HG02798 (cell line): ENCODE data around the gene PAK3.

Source experiments
- ATAC-seq: cut with Tn5 transposase; IDR thresholded peaks from one replicate; pipeline ENCODE4 v1.9.1; 2021; ENCODE audit warnings: mild to moderate bottlenecking; ENCODE audit not compliant: unreplicated experiment, poor library complexity

PAK3 gene

DNA sequence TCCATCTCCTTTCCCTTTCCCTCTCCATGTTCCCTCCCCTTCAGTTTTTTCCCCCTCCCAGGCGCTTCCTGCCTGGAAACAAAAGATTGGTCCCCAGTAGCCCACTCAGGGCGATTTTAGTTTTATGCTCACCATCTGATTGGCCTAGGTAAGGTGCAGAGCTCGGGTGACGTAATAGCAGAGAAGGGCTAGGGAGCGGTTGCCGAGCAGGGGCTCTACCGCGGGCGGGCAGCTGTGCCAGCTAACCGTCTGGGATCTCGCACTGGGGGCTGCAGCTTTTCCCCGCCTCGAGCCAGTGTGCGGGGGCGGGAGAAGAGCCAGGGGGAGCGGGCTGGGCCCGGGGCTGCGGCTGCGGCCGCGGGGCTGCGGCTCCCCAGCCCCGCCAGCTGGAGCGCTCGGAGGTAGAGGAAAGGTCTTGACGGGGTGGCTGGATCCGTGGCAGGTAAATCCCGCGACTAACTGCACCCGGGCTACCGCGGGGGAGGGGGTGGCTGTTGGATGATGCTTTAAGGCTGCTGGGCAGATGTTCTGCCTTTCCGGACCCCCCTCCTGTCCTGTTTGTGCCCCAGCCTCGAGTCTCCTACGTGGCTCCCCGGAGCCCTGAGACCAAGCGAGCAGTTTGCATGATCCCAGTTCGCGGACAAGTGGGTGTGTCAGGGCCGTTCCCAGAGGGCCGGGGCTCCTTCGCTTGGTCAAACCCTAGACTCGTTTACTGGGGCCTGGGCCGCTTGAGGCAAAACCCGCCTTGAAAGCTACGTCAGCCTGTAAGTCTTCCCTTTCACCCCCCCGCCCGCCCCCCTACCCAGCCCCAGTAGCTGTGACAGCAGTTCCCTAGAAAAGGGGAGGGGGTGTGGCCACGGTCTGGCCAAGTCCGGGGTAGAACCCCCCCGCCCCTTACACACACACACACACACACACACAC lies at the start of gene PAK3:
TSS of gene PAK3 (plus strand) at position 218 of the 922 bp plus-strand sequence. CDS start 26,913 bp downstream, outside the sequence.
- peak; percentile 79 for ATAC-seq

DNA sequence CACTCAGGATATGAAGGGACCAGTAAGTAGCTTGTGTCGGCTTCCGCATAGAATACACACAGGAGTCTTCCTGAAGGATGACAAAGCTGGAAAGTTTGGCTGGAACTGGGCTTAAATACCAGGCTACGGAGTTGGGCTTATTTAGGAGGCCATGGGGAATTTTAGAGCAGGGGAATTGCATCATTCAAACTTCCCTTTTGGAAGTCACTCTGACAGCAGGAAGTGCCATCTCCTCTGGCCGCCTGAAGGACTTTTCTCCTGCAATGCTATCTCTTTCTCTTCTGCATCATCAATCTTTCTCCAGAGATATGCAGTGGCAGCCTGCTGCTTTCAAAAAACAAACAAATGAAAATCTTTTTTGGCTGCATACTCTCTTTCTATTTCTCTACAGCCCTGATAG lies 48.4 kb upstream of the PAK3 start:
- ATAC-seq: no peak

DNA sequence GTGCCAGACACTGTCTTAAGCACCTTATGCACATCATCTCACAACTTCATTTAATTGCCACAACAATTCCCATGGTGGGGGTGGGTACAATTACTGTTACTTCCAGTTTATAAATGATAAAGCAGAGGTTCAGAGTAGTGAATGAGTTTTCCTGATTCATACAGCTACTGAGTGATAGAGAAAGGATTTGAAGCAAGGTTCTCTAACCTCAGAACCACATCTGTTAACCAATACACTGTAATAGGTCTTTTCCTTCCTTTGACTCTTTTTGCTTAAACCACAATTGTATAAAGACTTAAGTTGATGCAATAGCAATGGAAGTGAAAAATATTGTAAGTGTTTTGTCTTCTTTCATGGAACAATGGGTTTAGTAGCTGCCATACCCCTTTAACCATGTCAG lies 43.5 kb upstream of the PAK3 start:
- no peak for ATAC-seq

DNA sequence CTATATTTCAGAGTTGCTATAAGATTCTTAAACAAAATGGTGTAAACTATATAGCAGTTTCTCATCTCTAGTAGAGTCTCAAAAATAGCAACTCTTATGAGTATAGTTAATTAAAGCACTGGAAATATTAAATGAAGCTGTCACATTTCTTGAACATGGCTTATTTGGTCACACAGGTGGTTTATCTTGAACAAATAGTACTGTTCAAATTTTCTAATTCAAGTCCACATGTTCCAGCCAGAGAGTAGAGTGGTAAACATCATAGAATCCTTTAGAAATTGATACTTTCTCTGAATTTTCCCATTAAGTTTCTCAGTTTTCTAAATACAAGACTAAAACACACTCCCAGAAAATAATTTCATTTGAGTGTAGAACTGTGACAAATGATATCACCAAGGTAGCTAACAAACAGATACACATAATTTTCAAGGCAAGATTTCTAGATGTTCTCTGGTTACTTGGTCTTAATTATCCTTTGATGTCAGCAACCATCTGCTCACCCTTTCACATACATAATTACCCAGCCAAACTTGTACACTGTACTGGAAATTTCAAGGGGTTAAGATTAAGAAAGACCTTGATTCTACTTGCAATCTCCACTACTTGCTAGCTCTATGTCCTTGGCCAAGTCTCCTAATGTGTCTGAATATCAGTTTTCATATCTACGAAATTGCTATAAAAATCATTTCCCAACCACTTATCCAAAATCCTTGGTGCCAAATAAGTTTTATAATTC lies 24.3 kb upstream of the PAK3 start:
- ATAC-seq: no peak

GRCh38 chrX:111083081-111083480 lies 12.9 kb upstream of the PAK3 start:
- no peak for ATAC-seq

DNA sequence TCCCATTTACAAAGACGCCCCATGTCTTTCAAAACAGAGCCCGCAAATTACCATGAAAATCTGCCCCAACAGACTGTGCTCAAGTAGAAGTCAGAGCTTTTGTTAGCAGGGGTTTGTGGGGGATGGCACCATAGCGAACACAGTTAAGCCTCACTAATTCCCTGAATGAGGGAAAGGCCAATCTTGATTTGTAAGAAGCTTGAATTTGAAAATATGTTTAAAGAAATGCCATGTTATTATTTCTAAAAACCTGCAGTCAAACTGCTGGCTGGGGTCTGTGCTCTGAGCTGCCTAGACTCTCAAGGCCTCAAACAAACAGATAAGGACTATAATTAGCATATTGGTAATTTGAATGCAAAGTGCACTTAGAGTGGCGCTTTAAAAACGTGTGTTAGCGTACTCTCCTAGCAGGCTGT lies 9.4 kb upstream of the PAK3 start:
- no peak for ATAC-seq

DNA sequence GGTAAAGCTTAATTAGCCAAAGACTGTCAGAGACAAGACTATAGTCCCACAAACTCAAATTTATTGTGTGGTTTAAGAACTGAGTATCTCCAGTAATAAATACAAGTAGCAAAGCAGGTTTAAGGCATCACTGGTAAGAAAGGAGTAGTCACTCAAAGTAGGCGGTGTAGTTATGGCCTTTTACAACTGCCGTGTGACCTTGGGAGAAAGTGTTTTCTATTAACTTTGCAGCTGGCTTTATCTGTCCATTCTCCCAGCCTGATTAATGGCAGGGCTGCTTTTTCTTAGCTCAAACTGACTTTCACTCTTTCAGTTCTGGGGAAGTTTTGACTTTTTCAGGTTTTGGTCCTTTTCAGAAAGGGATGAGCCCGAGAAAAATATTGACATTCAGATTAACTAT lies 7.4 kb upstream of the PAK3 start:
- no peak for ATAC-seq

GRCh38 chrX:111090458-111090857 lies 5.5 kb upstream of the PAK3 start:
- no peak for ATAC-seq

DNA sequence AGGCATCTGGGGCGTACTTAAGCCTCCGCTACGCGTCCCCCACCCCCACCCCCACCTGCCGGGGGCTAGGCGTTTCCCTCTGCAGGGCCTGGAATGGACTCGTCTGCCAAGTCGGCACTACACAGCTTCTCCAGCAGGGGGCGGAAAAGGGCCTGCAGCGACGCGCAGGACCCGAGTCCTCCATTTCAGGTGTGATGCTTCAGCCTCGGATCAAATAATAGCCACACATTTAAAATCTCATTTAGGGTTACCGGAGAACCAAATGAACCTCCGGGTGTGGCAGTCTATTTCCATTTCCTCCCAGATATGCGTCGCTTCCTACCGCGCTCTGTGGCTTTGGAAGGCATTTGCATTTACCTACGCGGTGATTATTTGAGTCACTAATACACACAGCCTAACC lies 2.9 kb downstream of the PAK3 start:
- ATAC-seq: peak; percentile 73

DNA sequence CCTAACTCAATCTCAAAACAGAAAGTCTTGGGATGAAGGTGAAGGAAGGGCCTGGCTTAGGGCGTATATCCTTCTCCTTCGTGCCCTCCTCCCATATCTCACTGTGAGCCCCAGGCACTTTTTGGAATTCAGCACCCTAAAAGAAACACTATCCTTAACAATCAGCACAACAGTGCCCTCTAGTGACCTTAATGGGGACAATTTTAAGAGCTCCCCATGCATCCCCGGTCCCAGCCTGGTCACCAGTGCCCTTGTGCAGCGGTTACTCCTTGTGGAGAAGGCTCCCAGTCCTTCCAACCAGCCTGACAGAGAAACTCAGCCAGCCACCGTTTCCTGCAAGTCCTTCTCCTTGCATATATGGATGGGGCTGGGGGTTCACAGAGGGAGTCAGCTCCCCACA lies 4.2 kb downstream of the PAK3 start:
- peak; percentile 56 for ATAC-seq

DNA sequence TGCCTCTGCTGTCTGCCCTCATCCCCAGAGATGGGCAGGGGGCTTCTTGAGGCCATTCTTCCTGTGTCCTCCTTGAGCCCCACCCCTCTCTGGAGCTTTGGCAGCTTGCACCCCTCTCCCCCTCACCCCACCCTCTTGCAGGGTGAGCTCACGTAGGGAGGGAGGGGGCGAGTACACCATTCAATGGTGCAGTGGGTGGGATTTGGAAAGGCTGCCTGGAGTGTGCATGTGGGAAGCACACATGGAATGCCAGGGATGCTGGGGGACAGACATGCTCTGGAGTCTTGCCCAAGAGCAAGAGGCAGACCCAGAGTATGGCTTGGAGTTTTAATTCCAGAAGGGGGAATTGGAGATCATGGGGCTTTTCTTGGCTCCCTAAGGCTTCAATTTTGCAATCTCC lies 5.6 kb downstream of the PAK3 start:
- no peak for ATAC-seq

DNA sequence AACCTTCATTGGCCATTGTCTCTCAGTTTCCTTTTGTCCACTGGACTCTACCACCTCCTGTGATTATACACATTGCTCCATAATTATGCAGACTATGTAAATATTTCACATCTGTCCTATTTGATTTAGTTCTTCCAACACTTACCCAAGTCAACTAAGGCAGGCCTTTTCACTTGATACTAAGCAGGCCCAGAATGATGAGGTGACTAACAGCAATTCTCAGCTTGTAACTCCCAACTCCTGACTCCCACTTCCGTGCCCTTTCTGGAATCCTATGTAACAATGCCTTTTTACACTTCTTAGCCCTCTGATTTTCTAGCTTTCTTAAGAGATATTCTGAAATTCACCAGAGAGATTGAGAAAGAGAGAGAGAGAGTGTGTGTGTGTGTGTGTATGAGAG lies 6.6 kb downstream of the PAK3 start:
- ATAC-seq: no peak

DNA sequence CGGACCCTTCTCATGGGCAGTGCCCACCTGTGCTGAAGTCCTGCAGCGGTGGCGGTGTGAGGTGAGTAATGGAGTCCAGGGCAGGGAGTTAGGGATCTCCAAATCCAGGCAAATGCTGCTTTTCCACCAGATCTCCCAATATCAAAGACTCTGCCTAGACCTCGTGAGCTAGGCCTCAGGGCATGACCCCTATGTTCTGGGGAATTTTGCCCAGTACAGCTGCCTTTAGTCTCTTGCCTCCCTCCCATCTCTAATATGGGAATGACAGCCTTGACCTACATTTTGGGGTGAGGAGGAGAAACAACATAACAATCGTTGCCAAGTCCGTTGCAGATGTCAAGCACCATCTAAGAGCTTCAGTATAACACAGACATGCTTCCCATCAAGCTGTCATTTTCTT lies 7.3 kb downstream of the PAK3 start:
- no peak for ATAC-seq

DNA sequence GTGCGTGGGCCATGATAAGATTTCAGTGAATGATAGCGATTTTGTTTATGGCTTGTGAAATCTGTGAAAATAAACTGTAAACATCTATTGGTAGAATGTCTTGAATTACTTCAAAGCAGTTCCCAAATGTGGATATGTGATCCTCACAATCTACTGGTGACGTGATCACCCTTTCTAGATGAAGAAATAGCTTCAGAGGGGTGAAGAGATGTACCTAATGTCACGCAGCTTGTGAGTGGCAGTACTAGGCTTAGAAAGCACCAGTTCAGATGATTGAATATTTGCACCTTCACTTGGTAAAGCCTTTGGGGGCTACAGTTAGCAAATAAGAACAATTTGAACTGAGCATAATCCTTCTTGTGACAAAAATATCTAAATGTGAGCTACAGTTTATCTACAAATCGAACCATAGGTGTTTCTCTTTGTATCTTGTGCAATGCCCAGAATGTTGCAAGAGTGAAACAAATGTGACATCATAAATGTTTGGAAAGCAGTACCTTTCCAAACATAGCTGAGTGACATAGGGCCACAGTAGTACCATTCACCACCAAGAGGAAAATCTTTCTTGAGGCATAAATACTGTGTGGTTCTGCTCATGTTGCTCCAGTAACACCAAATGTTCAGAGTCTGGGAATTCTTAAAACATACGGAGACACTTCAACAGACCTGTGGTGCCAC lies 14.2 kb downstream of the PAK3 start:
- ATAC-seq: no peak

DNA sequence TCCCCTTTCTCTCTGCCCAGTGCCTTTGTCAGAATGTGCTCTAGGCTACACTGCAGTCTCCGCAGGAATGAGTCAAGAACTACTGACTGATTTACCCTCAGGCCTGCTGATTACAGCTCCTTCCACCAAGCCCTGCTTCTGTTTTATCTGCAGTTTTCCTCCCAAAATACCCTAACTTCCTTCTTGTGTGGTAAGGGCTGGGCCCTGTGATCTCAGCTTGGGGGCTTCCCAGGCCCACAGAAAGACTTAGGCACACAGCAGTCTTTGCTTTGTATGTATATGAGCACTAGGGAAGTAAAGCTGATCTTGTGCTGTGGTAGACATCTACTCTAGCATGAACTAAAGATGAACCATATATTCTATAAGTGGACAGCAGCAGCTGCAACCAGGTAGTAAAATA lies 18.8 kb downstream of the PAK3 start:
- ATAC-seq: no peak

DNA sequence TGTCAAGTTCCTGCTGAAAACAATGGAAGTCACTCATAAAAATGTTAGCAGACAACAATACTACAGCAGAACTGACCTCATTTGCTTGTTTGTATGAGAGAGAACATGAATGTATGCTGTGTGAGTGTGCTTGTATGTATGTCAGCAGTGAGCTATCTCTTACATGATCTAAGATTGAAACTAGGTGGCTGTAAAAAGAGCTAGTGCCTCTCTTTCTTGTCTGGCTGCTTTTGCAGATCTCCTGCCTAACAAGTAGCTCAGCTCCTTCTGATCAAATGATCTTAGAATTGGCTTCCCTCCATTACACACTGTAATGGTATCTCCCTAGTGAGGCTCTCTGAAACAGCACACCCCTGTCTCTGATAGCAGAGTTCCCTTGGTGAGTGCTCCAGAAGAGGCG lies 20.7 kb downstream of the PAK3 start:
- no peak for ATAC-seq

GRCh38 chrX:111119341-111119740 lies 23.4 kb downstream of the PAK3 start:
- ATAC-seq: no peak

DNA sequence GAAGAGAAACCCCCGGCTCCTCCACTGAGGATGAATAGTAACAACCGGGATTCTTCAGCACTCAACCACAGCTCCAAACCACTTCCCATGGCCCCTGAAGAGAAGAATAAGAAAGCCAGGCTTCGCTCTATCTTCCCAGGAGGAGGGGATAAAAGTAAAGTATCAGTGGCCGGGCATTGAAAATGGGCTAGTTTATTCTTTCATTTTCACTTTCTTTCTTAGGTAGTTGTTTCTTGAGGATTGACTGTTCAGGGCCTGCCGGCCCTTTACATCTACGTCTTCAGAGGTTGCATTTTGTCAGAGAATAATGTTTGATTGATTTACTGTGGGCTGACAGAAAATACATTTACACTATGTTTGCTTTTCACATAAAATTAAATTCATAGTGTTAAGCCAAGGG lies 27.1 kb downstream of the PAK3 start:
- ATAC-seq: peak; percentile 80

- ATAC-seq: peak; percentile 43
Measured at GRCh38 chrX:111123606-111124179, 27.7 kb downstream of the PAK3 start.

DNA sequence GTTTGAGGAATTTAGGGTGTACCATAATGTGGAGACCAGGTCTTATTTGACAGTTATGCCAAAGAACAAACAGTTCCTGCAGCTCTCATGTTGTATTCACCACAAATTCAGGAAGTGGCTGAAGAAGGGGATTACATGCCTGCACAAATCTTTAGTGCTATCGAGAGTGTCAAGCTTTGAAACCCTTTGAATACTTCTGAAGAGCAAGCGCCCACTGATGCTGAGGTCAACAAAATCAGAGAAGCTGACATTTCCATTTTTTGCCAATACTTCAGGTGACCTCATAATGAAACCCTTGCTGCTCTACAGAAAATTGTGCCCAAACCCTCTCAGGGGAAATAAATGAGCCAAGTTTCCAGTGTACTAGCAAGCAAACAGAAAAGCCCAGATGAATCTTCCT lies 28.4 kb downstream of the PAK3 start:
- ATAC-seq: peak; percentile 50

DNA sequence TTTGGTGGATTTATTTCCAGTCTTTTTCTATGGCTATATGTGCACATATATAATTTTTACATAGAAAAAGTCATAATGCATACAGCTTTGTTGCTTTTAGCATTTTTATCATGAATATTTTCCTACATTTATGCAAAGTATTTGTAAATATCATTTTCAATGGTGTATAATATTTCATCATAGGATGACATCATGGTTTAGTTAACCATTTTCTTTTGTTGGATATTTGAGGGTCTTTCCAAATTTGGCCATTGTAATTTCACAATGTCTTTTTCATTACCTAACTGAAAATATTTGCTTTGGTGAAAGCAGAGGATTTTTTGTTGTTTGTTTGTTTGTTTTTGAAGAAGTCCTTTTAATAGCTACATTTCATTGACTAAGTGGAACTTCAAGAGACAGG lies 31.0 kb downstream of the PAK3 start:
- no peak for ATAC-seq
